GM23248 (cell line): ENCODE measurements around the gene XYLB. TPM values are rescaled to one million over a fixed set of nuclear protein-coding genes. Genes with fewer than 3 reads are reported as not detected.

ENCODE experiments used
- DNase-seq: peaks from one replicate; pipeline ENCODE4 v3.0.0-alpha.2; 2015
- H2AFZ ChIP-seq: fragments of 200-600 bp; sonication (generic); 2 replicates; pipeline ENCODE4 v1.6.1; 2016; ENCODE audit warnings: antibody characterized with exemption
- H3F3A ChIP-seq: fragments of 200-600 bp; sonication (generic); 2 replicates; pipeline ENCODE4 v1.6.1; 2016; ENCODE audit warnings: mild to moderate bottlenecking, antibody characterized with exemption, mixed run types; ENCODE audit not compliant: insufficient read depth
- H3K27ac ChIP-seq: fragments of 200-600 bp; sonication (generic); 2 replicates; pipeline ENCODE4 v1.5.1; 2016; ENCODE audit warnings: mild to moderate bottlenecking
- H3K27me3 ChIP-seq: fragments of 200-600 bp; sonication (generic); replicated peaks from 2 replicates; pipeline ENCODE4 v1.6.1; 2016; ENCODE audit warnings: mild to moderate bottlenecking; ENCODE audit not compliant: insufficient read depth
- H3K36me3 ChIP-seq: fragments of 200-600 bp; sonication (generic); 2 replicates; pipeline ENCODE4 v1.6.1; 2016; ENCODE audit warnings: low read depth, mild to moderate bottlenecking
- H3K4me1 ChIP-seq: fragments of 200-600 bp; sonication (generic); 2 replicates; pipeline ENCODE4 v1.6.1; 2016; ENCODE audit warnings: mild to moderate bottlenecking; ENCODE audit not compliant: insufficient read depth
- H3K4me2 ChIP-seq: fragments of 200-600 bp; sonication (generic); one replicate; pipeline ENCODE4 v1.6.1; 2016; ENCODE audit warnings: mild to moderate bottlenecking; ENCODE audit not compliant: unreplicated experiment
- H3K4me3 ChIP-seq: fragments of 200-600 bp; sonication (generic); 2 replicates; pipeline ENCODE4 v1.5.1; 2016; ENCODE audit warnings: mild to moderate bottlenecking
- H3K79me2 ChIP-seq: fragments of 200-600 bp; sonication (generic); 2 replicates; pipeline ENCODE4 v1.6.1; 2016; ENCODE audit warnings: mild to moderate bottlenecking; ENCODE audit not compliant: insufficient read depth
- H3K9ac ChIP-seq: fragments of 200-600 bp; sonication (generic); 2 replicates; pipeline ENCODE4 v1.6.1; 2016; ENCODE audit warnings: mild to moderate bottlenecking
- H3K9me2 ChIP-seq: fragments of 200-600 bp; sonication (generic); 2 replicates; pipeline ENCODE4 v1.6.1; 2016; ENCODE audit warnings: mixed run types, mild to moderate bottlenecking, moderate library complexity; ENCODE audit not compliant: insufficient read depth
- H3K9me3 ChIP-seq: fragments of 200-600 bp; sonication (generic); one replicate; pipeline ENCODE4 v1.6.1; 2017; ENCODE audit warnings: low read depth
- H4K20me1 ChIP-seq: fragments of 200-600 bp; sonication (generic); 2 replicates; pipeline ENCODE4 v1.6.0; 2016; ENCODE audit not compliant: insufficient read depth
- EZH2 ChIP-seq: fragments of 200-600 bp; sonication (generic); IDR thresholded peaks from 2 replicates; pipeline ENCODE4 v1.6.1; 2018; ENCODE audit warnings: antibody characterized with exemption, mild to moderate bottlenecking; ENCODE audit not compliant: insufficient read depth, poor library complexity, severe bottlenecking
- EZH2phosphoT487 ChIP-seq: fragments of 200-600 bp; sonication (generic); IDR thresholded peaks from 2 replicates; pipeline ENCODE4 v1.6.1; 2018; ENCODE audit warnings: antibody characterized with exemption, moderate library complexity, mild to moderate bottlenecking, low read depth; ENCODE audit not compliant: insufficient read depth
- WGBS, 2 experiments: methylation state at CpG; one replicate each; pipeline ENCODE4 v1.1.6; 2015 to 2017; ENCODE audit warnings: low lambda C conversion rate in 2 of 2, low coverage in 1 of 2; ENCODE audit errors: missing lambda C conversion rate in 2 of 2; 5-methylcytosine and 5-hydroxymethylcytosine counted together
- in situ Hi-C: fragments of 300-500 bp; cut with MboI; formaldehyde crosslinking; loops from 2 replicates; pipeline ENCODE4 v1.15.0; 2020
- polyA plus RNA-seq: library from polyadenylated mRNA; unstranded; fragments of >200 nt; fragmentation: Nextera tagmentation; extraction: Ambion mirVana; gene quantifications from 2 replicates; pipeline ENCODE4 v1.2.1, GENCODE V29; 2016
- total RNA-seq: library from RNA; depleted of rRNA; stranded (reverse); fragments of >200 nt; shearing (Covaris generic); gene quantifications from 2 replicates; pipeline ENCODE4 v1.2.3, GENCODE V29; 2014

Gene XYLB
- total and polyA plus RNA-seq, 2 experiments from 2014 or later, result 4.1 to 5.4 TPM

GRCh38 chr3:38312356-38312755 lies 34.2 kb upstream of the XYLB start:
- H4K20me1 ChIP-seq, result no peaks in the 10 kb centered on the region
- no peak for DNase-seq
- in situ Hi-C loops, result no loop called here
- no peaks in the 10 kb centered on the region for H3K79me2 ChIP-seq
- H3K4me1 ChIP-seq, result no peaks in the 10 kb centered on the region
- H3K4me3 ChIP-seq, result no peak overlapping the region
- H3K36me3 ChIP-seq, result no peaks in the 10 kb centered on the region
- H3K9ac ChIP-seq, result no peak overlapping the region
- no peaks in the 10 kb centered on the region for H3K9me2 ChIP-seq
- H3K27me3 ChIP-seq, result no peaks in the 10 kb centered on the region
- H2AFZ ChIP-seq, result no peak overlapping the region
- no peak overlapping the region for H3K27ac ChIP-seq
- H3K9me3 ChIP-seq, result no peaks in the 10 kb centered on the region
- no peak overlapping the region for H3K4me2 ChIP-seq
- WGBS, 2 experiments, result 81 to 86% methylated on average over 3 of the region's 3 CpGs
- H3F3A ChIP-seq, result no peaks in the 10 kb centered on the region
- no peak for TF ChIP-seq EZH2
- TF ChIP-seq EZH2phosphoT487, result no peak

DNA sequence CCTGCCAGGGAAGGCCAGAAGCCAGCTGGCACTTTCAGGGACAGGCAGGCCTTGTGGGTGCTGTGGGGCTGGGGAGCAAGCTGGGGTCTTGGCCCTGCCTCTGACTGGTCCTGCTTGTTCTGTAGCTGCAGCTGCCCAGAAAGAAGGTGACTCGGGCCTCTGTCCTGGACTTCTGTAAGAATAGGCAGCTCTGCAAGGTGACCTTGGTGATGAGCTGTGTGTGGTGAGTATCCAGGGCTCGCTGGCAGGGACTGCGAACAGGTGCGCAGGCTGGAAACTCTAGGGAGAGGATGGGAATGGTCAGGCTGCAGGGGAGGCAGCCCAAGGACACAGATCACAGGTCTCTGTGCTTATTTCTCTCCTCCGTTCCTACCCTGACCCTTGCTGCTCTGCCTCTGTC lies 33.3 kb upstream of the XYLB start:
- no peaks in the 10 kb centered on the region for H3K9me3 ChIP-seq
- H3K79me2 ChIP-seq, result no peaks in the 10 kb centered on the region
- no peak overlapping the region for H3K9ac ChIP-seq
- H3K9me2 ChIP-seq, result no peaks in the 10 kb centered on the region
- H4K20me1 ChIP-seq, result no peaks in the 10 kb centered on the region
- TF ChIP-seq EZH2 (no peak), EZH2phosphoT487 (no peak)
- 95% methylated on average over 5 of the region's 5 CpGs for WGBS, 2 experiments
- no peak overlapping the region for H3K4me2 ChIP-seq
- no peaks in the 10 kb centered on the region for H3K4me1 ChIP-seq
- in situ Hi-C loops, result no loop called here
- H3K4me3 ChIP-seq, result no peak overlapping the region
- H3K27me3 ChIP-seq, result no peaks in the 10 kb centered on the region
- no peaks in the 10 kb centered on the region for H3F3A ChIP-seq
- H3K36me3 ChIP-seq, result no peaks in the 10 kb centered on the region
- no peak for DNase-seq
- no peak overlapping the region for H2AFZ ChIP-seq
- H3K27ac ChIP-seq, result no peak overlapping the region

DNA sequence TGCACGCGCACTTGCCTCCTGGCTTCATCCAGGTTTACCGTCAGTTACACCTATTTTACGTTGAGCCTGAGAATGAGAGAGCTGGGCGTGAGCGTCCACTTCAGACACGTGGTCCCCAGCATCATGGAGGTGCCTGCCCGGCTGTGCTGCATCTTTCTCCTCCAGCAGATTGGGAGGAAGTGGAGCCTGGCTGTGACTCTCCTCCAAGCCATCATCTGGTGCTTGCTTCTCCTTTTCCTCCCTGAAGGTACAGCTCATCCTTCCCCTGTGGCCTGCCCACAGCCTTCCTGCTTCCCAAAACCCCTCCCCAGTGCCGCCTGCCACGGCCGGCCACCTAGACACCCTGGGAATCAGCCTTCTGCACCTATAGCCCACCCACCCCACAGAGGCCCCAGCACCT lies 32.9 kb upstream of the XYLB start:
- H3K79me2 ChIP-seq, result no peaks in the 10 kb centered on the region
- 72 to 73% methylated on average over 11 of the region's 11 CpGs for WGBS, 2 experiments

GRCh38 chr3:38314112-38314763 lies 32.3 kb upstream of the XYLB start:
- no peaks in the 10 kb centered on the region for H3K9me3 ChIP-seq
- H3K79me2 ChIP-seq, result no peaks in the 10 kb centered on the region
- H3K9ac ChIP-seq, result no peak overlapping the region
- no peaks in the 10 kb centered on the region for H3F3A ChIP-seq
- no peak overlapping the region for H2AFZ ChIP-seq
- H3K4me2 ChIP-seq, result no peak overlapping the region
- 37 to 47% methylated on average over 4 of the region's 4 CpGs for WGBS, 2 experiments
- in situ Hi-C loops, result no loop called here
- H3K9me2 ChIP-seq, result no peaks in the 10 kb centered on the region
- no peak overlapping the region for H3K27ac ChIP-seq
- no peaks in the 10 kb centered on the region for H3K27me3 ChIP-seq
- no peaks in the 10 kb centered on the region for H3K36me3 ChIP-seq
- TF ChIP-seq EZH2phosphoT487 (no peak), EZH2 (no peak)
- no peak for DNase-seq
- no peaks in the 10 kb centered on the region for H4K20me1 ChIP-seq
- no peak overlapping the region for H3K4me3 ChIP-seq
- H3K4me1 ChIP-seq, result no peaks in the 10 kb centered on the region

More for the DNA sequence above, 32.9 kb upstream of the XYLB start:
- Histone ChIP-seq H4K20me1 (no peaks in the 10 kb centered on the region), H3K4me1 (no peaks in the 10 kb centered on the region), H3K9me2 (no peaks in the 10 kb centered on the region), H3K36me3 (no peaks in the 10 kb centered on the region), H2AFZ (no peak overlapping the region), H3K4me3 (no peak overlapping the region), H3K9me3 (no peaks in the 10 kb centered on the region), H3K4me2 (no peak overlapping the region), H3F3A (no peaks in the 10 kb centered on the region), H3K9ac (no peak overlapping the region), H3K27ac (no peak overlapping the region), H3K27me3 (no peaks in the 10 kb centered on the region)
- no peak for DNase-seq
- no peak for TF ChIP-seq EZH2phosphoT487
- no peak for TF ChIP-seq EZH2
- in situ Hi-C loops, result no loop called here
